Measurements from ENCODE around the gene SDK1. TPM values are rescaled to one million over a fixed set of nuclear protein-coding genes. Genes with fewer than 3 reads are reported as not detected.

The SDK1 gene
- total and polyA plus RNA-seq, 2 of the 8 experiments (the other 6 are each of a cell fraction or from before 2014, with no cell fraction given): 3.3 to 7.2 TPM

DNA sequence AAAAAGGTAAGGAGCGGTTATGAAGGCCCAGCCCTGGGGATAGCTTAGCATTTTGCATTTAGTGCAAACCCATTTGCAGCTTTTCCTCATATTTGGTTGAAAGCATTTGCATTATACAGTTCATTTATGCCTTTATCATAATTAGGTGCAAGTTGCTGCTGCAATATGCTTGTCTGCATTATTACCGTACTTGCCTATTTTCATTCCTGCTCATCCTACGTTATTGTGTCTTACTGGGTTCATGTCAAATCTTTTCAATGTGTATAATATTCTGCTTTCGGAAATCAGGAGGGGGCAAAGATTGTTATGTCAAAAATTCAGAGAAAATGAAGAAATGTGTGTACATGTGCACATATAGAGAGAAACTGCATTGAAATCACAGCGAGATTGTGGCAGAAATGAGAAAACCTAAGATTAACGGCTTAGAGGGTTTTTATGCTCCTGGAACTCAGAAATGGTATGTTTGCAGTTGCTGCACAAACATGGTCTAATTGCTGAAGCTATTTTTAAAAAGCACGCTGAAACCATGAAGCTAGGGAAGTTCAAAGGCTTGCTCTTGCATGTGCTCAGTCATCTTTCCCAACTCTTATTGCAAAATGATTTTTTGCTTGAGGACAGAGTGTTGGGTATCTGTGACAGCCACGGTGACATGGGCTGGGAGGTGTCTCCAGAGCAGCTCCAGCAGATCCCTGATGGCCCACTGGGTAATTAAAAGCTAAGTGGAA is 613.2 kb downstream of the SDK1 start (continued):
- no peak for TF ChIP-seq BCL11A (IDR thresholded peaks at IDR 0.05; ENCODE audit: low read depth in 2 of 2, low read length in 2 of 2)
